Hepatocyte (in vitro differentiated cells): Measurements from ENCODE around the gene SMCP.

Experiments
- CTCF ChIP-seq: fragments of 200-600 bp; sonication (generic); IDR thresholded peaks from 2 replicates; pipeline ENCODE4 v1.5.1; 2016; ENCODE audit warnings: antibody characterized with exemption, mild to moderate bottlenecking; ENCODE audit not compliant: poor library complexity
- EZH2 ChIP-seq: fragments of 200-600 bp; sonication (generic); IDR thresholded peaks from 2 replicates; pipeline ENCODE4 v1.6.1; 2016; ENCODE audit warnings: antibody characterized with exemption, mild to moderate bottlenecking, borderline replicate concordance

DNA sequence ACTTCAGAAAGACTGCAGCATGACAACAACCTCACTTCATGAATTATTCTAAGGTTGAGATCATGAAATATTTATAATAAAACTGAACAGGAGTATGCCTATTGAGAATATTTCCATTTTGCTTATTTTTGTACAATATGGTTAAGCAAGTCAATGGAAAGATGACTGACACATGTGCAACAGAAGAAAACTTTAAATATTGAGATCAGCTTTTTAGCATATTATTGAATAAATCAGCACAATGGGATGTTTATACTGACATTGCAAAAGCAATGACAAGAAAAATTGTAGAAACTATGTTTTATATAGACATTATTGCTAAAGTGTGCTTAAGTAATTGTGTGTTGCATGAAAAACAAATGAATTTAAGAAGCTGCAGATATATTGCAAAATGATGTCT is 13.7 kb upstream of the SMCP start:
- TF ChIP-seq CTCF (no peak), EZH2 (no peak)
